ENCODE measurements around the gene ZDHHC11B.
A peak's percentile ranks its signal among the peaks of the same experiment; 100 is the strongest.
"Not testable (repeated sequence)": the region's sequence is repeated elsewhere in the genome, so short reads cannot be mapped to it uniquely, and the experiment has no call there.

The ZDHHC11B gene

GRCh38 chr5:787224-787856 lies 2.8 kb upstream of the ZDHHC11B start:
- not testable (repeated sequence) for H3K36me3 ChIP-seq

GRCh38 chr5:785181-785705 lies 714 bp upstream of the ZDHHC11B start:
- H3K27me3 ChIP-seq, H3K36me3 ChIP-seq, H3K4me1 ChIP-seq, H3K9me3 ChIP-seq: not testable (repeated sequence)
- peak overlapping the region; percentile 67 for H3K4me3 ChIP-seq (ENCODE audit: low read depth, low read length)
- peak; percentile 31 for DNase-seq

More at GRCh38 chr5:787224-787856, 2.8 kb upstream of the ZDHHC11B start:
- not testable (repeated sequence) for H3K4me1 ChIP-seq; H3K27me3 ChIP-seq; DNase-seq; H3K4me3 ChIP-seq (ENCODE audit: low read depth, low read length); H3K9me3 ChIP-seq

DNA sequence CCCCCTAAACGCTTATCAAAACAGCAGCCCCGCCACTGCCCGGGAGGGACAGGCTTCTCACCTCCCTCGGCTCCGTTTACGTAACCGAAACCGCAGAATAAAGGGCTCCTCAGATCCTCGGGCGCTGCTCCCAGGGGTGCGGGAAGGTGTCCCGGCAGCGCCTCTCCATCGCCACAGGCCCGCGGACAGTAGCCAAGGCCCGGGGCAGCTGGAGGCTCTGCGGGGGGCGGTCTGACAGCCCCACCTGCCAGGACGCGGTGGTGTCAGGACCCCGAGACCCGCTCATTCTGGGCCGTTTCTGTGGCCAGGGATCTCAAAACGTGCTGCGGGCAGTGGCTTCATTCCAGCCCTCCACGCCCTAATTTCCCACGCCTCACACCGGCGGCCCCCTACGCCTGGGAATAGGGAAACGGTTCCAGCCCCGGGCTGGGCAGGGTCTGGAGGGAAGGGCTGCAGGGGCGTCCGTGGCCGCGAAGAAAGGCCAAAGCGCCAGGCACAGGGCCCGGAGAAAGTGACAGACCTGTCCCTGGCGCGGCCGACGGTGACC lies 575 bp downstream of the ZDHHC11B start:
- DNase-seq = peak; percentile 49

GRCh38 chr5:783049-783802 lies 1.3 kb downstream of the ZDHHC11B start:
- peak overlapping the region; percentile 68 for H3K4me3 ChIP-seq (ENCODE audit: low read depth, low read length)
- H3K27me3 ChIP-seq, H3K36me3 ChIP-seq, H3K4me1 ChIP-seq, H3K9me3 ChIP-seq: not testable (repeated sequence)
- DNase-seq = peak; percentile 83

More for the DNA sequence above, 575 bp downstream of the ZDHHC11B start:
- H3K4me1 ChIP-seq, H3K36me3 ChIP-seq, H3K9me3 ChIP-seq, H3K27me3 ChIP-seq: not testable (repeated sequence)
- peak overlapping the region; percentile 68 for H3K4me3 ChIP-seq (ENCODE audit: low read depth, low read length)

DNA sequence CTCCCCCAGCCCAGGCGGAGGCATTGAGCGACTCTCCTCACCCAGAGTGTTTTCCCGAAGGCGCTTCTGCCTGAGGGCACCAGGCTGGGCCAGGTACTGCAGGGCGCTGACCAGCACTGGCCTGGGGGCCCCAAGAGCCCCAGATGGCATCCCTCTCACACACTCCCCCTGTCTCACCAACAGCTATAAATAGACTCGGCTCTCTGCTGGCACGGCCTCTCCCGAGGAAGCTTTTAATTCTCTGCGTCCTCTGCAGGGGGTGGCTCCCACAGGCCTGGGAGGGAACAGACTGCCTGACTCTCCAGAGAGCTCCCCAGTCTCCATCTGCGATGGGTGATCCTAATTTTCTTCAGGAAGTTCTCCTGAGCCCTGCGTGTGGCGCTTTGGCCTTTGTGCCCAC lies 2.2 kb downstream of the ZDHHC11B start:
- not testable (repeated sequence) for H3K27me3 ChIP-seq; H3K4me1 ChIP-seq; H3K9me3 ChIP-seq; H3K4me3 ChIP-seq (ENCODE audit: low read depth, low read length); DNase-seq; H3K36me3 ChIP-seq

- not testable (repeated sequence) for H3K36me3 ChIP-seq; DNase-seq; H3K27me3 ChIP-seq; H3K4me1 ChIP-seq; H3K4me3 ChIP-seq (ENCODE audit: low read depth, low read length); H3K9me3 ChIP-seq
Measured at GRCh38 chr5:780571-780970, 4.0 kb downstream of the ZDHHC11B start.

- DNase-seq; H3K27me3 ChIP-seq; H3K9me3 ChIP-seq; H3K4me1 ChIP-seq; H3K36me3 ChIP-seq; H3K4me3 ChIP-seq (ENCODE audit: low read depth, low read length): not testable (repeated sequence)
Measured at GRCh38 chr5:778967-779366, 5.6 kb downstream of the ZDHHC11B start.

GRCh38 chr5:778421-778820 lies 6.1 kb downstream of the ZDHHC11B start:
- H3K36me3 ChIP-seq; DNase-seq; H3K4me3 ChIP-seq (ENCODE audit: low read depth, low read length); H3K9me3 ChIP-seq; H3K27me3 ChIP-seq; H3K4me1 ChIP-seq: not testable (repeated sequence)

GRCh38 chr5:777756-778161 lies 6.8 kb downstream of the ZDHHC11B start:
- Histone ChIP-seq H3K4me1 (no peaks in the 10 kb centered on the region), H3K27me3 (no peaks in the 10 kb centered on the region), H3K36me3 (no peaks in the 10 kb centered on the region), H3K9me3 (no peaks in the 10 kb centered on the region), H3K4me3 (ENCODE audit: low read depth, low read length) (no peak overlapping the region)
- peak; percentile 39 for DNase-seq
- TF ChIP-seq, protein P1, sequence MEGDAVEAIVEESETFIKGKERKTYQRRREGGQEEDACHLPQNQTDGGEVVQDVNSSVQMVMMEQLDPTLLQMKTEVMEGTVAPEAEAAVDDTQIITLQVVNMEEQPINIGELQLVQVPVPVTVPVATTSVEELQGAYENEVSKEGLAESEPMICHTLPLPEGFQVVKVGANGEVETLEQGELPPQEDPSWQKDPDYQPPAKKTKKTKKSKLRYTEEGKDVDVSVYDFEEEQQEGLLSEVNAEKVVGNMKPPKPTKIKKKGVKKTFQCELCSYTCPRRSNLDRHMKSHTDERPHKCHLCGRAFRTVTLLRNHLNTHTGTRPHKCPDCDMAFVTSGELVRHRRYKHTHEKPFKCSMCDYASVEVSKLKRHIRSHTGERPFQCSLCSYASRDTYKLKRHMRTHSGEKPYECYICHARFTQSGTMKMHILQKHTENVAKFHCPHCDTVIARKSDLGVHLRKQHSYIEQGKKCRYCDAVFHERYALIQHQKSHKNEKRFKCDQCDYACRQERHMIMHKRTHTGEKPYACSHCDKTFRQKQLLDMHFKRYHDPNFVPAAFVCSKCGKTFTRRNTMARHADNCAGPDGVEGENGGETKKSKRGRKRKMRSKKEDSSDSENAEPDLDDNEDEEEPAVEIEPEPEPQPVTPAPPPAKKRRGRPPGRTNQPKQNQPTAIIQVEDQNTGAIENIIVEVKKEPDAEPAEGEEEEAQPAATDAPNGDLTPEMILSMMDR (IDR thresholded peaks at IDR 0.05; ENCODE audit: low read depth, low read length) = no peak

DNA sequence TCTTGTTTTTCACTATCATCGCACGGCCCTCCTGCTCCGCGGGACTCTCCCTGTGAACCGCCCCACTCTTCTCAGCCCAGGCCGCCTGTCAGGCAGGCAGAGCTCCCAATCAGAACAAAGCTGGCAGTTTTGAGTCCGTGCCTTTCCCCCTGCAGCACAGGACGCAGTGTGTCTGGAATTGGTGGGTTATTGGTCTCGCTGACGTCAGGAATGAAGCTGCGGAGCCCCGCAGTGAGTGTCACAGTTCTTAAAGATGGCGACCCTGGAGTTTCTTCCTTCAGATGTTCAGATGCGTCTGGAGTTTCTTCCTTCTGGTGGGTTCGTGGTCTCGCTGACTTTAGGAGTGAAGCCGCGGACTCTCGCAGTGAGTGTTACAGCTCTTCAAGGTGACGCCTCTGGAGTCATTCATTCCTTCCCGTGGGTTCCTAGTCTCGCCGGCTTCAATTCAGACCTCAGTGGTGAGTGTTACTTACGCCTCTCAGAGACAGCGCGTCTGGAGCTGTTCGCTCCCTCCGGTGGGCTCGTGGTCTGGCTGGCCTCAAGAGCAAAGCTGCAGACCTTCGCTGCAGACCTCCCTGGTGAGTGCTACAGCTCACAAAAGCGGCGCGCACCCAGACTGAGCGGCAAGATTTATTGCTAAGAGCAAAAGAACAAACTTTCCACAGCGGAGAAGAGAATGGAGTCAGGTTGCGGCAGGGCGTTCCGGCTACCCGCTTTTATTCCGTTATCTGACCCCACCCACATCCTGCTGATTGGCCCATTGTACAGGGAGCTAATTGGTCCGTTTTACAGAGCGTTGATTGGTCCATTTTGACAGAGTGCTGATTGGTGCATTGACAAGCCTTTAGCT lies 7.4 kb downstream of the ZDHHC11B start:
- Histone ChIP-seq H3K36me3 (no peaks in the 10 kb centered on the region), H3K27me3 (no peaks in the 10 kb centered on the region), H3K9me3 (no peaks in the 10 kb centered on the region), H3K4me3 (ENCODE audit: low read depth, low read length) (no peak overlapping the region), H3K4me1 (no peaks in the 10 kb centered on the region)
- TF ChIP-seq, protein P1 (IDR thresholded peaks at IDR 0.05; ENCODE audit: low read depth, low read length) = no peak
- no peak for DNase-seq
